DMS53 treated with DMSO at 0.1 percent for 48 hours (cell line): Measurements from ENCODE around the gene TRAF1.

ENCODE experiments used
- DNase-seq: peaks from one replicate; lab custom pipeline; 2025; ENCODE audit not compliant: unreplicated experiment; lab: John Stamatoyannopoulos, UW

Gene TRAF1

GRCh38 chr9:120872791-120873502 lies 53.6 kb downstream of the TRAF1 start:
- no peak for DNase-seq

- DNase-seq = no peak
Observed at GRCh38 chr9:120870206-120870605, 56.4 kb downstream of the TRAF1 start.

- no peak for DNase-seq
Observed at GRCh38 chr9:120869726-120870125, 56.9 kb downstream of the TRAF1 start.

- DNase-seq = no peak
Observed at GRCh38 chr9:120869360-120869687, 57.3 kb downstream of the TRAF1 start.

- peak; percentile 93 for DNase-seq
Observed at GRCh38 chr9:120868676-120869359, 57.8 kb downstream of the TRAF1 start.

- DNase-seq = no peak
Observed at GRCh38 chr9:120868339-120868675, 58.3 kb downstream of the TRAF1 start.

- DNase-seq = no peak
Observed at GRCh38 chr9:120867676-120868338, 58.8 kb downstream of the TRAF1 start.

GRCh38 chr9:120866651-120867050 lies 59.9 kb downstream of the TRAF1 start:
- DNase-seq = no peak

GRCh38 chr9:120865809-120866208 lies 60.8 kb downstream of the TRAF1 start:
- no peak for DNase-seq

- no peak for DNase-seq
Observed at GRCh38 chr9:120865176-120865575, 61.4 kb downstream of the TRAF1 start.

GRCh38 chr9:120864719-120865118 lies 61.9 kb downstream of the TRAF1 start:
- DNase-seq = no peak

- DNase-seq = no peak
Observed at GRCh38 chr9:120863833-120864232, 62.8 kb downstream of the TRAF1 start.

GRCh38 chr9:120862452-120862851 lies 64.1 kb downstream of the TRAF1 start:
- DNase-seq = no peak

- no peak for DNase-seq
Observed at GRCh38 chr9:120861935-120862334, 64.7 kb downstream of the TRAF1 start.

- peak; percentile 84 for DNase-seq
Observed at GRCh38 chr9:120860083-120860482, 66.5 kb downstream of the TRAF1 start.

- DNase-seq = no peak
Observed at GRCh38 chr9:120859361-120859760, 67.2 kb downstream of the TRAF1 start.

- DNase-seq = peak; percentile 49
Observed at GRCh38 chr9:120857902-120858301, 68.7 kb downstream of the TRAF1 start.

GRCh38 chr9:120857481-120857880 lies 69.1 kb downstream of the TRAF1 start:
- DNase-seq = peak; percentile 89

- peak; percentile 66 for DNase-seq
Observed at GRCh38 chr9:120856700-120857099, 69.9 kb downstream of the TRAF1 start.

GRCh38 chr9:120855827-120856670 lies 70.5 kb downstream of the TRAF1 start:
- DNase-seq = no peak

- DNase-seq = no peak
Observed at GRCh38 chr9:120854596-120855327, 71.8 kb downstream of the TRAF1 start.
